Suprapubic skin (tissue), 4 donors: ENCODE results near the gene MARF1.

Experiments used
- CTCF ChIP-seq, 2 donors: fragments of 200-600 bp in 1 of 2; fragments of 450-650 bp in 1 of 2; sonication (generic) in 1 of 2; IDR thresholded peaks; one replicate each; pipeline ENCODE4 v1.5.1; 2016 to 2019; ENCODE audit warnings: antibody characterized with exemption in 2 of 2, mild to moderate bottlenecking in 1 of 2, moderate library complexity in 1 of 2
- EP300 ChIP-seq: sonication (generic); formaldehyde crosslinking; IDR thresholded peaks from one replicate; pipeline ENCODE4 v1.6.1; 2017; ENCODE audit warnings: antibody characterized with exemption
- POLR2A ChIP-seq, 2 donors: fragments of 450-650 bp; IDR thresholded peaks; one replicate each; pipeline ENCODE4 v1.6.1; 2017; ENCODE audit warnings: antibody characterized with exemption in 2 of 2, mild to moderate bottlenecking in 2 of 2, moderate library complexity in 2 of 2
- POLR2AphosphoS5 ChIP-seq, 3 donors: sonication (generic); formaldehyde crosslinking; IDR thresholded peaks; one replicate each; pipeline ENCODE4 v1.6.1; 2017; ENCODE audit warnings: antibody characterized with exemption in 3 of 3

- TF ChIP-seq POLR2A (IDR thresholded peaks at IDR 0.05) (no peak), CTCF (IDR thresholded peaks at IDR 0.05) (no peak), POLR2AphosphoS5 (IDR thresholded peaks at IDR 0.05) (no peak), EP300 (no peak)
Measured at GRCh38 chr16:15572329-15573001, 70.5 kb downstream of the MARF1 start.
